NOMO-1 treated with DMSO at 0.1 percent for 48 hours (cell line): Measurements from ENCODE around the gene OR5A1.
"Not testable (repeated sequence)": the region's sequence is repeated elsewhere in the genome, so short reads cannot be mapped to it uniquely, and the experiment has no call there.

Experiments used
- DNase-seq: peaks from one replicate; lab custom pipeline; 2025; ENCODE audit not compliant: unreplicated experiment; lab: John Stamatoyannopoulos, UW

Gene OR5A1

DNA sequence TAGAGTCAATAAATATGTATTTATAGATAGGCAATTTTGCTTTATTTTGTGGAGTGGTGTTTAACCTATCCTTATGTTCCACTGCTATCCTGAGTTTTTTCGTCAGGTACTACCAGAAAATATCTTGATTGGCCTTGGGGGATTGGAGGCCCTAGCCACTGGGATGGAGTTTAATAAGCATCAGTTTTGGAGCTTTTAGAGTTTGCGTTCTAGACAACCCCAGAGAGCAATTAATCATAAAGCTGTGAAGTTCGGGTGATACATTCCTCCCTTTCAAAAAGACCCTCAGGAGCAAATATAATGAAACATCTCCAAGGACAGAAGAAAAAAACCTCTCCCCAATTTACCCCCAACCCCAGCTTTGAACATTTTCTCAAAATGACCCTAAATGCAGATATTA, at the start of gene OR5A1:
TSS of gene OR5A1 (plus strand) at position 301 of the 400 bp plus-strand sequence. CDS start 6,700 bp downstream, outside the sequence.
- DNase-seq: no peak

DNA sequence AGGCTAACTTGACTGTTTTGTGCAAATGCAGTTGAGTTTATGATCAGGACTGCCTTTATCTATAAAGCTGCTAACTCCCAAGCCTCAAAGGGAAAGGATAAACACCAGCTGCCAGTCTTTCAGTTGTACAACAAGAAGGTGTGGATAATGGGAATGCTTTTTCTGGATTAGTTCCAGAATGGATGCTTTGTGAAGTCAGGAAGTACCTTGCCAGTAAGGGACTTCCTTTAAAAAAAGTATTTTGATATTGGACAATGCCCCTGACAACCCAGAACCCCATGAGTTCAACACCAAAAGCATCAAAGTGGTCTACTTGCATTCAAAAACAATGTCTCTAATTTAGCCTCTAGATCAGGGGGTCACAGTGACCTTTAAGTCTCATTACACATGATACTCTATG, 42.1 kb upstream of the OR5A1 start:
- DNase-seq: no peak

DNA sequence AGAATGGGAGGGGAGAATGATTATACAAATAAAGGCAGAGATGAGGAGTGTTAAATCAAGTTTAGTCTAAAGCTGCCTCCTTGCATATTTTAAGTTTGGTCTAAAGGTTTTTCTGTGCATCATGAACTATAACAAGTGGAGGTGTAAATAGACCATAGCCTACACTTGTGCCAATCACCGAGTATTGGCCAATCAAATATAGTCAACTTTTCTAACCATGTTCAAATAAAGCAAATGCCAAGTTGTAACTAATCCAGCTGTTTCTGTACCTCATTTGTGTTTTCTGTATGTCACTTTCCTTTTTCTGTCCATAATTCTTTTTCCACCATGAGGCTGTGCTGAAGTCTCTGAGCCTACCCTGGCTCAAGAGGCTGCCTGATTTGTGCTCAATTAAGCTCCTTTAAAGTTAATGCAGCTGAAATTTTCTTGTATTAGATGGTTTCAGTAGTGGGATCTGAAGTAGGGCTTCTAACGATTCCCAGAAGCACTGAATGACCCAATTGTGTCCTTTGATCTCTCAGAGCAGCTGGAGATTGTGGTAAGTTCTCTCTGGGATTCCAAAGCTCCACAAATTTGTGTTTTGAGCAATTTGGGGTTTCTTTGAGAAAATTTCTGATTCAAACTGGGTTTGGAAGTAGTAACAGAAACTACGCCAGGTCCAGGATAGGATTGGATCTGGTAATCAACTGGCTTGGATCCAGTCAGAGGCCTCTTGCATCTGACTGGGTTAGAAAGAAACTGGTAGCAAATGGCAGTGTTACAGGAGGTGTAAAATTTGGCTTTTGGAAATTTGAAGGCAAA, 35.6 kb upstream of the OR5A1 start:
- DNase-seq: no peak

GRCh38 chr11:59401262-59401552, 35.1 kb upstream of the OR5A1 start:
- no peak for DNase-seq

DNA sequence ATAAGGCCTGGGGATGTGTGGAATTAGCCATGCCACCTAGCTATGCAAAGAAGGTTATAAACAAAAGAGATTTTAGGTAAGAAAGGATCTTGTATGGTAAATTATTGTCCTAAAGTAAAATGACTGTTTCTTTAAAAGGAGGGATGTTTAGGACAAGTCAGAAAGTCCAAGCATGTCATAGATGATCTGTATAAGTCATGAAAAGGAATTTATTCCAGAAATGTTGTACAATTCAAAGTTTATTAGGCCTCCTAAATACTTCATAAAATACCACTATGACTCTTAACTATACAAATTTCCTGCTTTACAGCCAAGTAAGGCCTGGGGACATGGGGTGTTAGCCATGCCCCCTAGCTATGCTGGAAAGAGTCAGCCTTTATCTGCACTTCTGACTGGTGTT, 32.7 kb upstream of the OR5A1 start:
- DNase-seq: no peak

GRCh38 chr11:59413646-59414045, 22.6 kb upstream of the OR5A1 start:
- peak; percentile 98 for DNase-seq

GRCh38 chr11:59415111-59415510, 21.2 kb upstream of the OR5A1 start:
- DNase-seq: peak; percentile 28

DNA sequence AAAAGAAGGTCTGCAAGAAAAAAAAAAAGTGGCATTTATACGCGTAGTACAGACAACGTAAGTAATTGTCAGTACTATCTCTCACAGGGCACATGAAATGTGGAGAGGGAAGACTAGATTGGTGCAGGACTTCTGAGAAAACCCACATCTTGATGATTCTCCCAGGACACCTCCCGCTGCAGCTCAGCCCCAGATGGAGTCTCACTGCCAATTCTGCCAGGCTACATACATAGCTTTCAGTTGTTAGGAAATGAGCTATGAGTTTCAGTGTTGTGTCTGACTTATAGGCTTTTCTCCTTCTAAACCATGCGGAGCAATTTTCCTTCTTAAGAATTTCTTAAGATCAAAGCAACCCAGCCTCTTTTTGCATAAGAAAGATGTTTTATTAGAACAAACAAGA, 19.7 kb upstream of the OR5A1 start:
- DNase-seq: no peak

DNA sequence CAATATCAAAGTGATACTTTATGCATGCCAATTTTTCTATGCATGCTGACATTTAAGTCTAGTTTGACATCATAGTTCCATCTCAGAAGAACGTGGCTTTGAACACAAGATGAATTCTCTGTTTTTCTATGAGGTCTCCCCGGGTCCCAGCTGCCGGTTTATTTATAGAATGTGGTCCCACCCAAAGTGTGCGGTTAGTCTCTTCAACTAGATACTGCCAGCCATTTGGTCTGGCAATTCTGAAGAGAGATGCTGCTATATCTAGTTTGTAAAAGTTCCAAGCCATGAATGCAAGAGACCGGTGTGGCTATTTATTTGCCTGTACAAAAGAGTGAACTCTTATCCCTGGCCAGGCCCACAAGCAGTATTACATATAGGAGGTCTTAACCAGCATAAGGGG, 19.2 kb upstream of the OR5A1 start:
- peak; percentile 19 for DNase-seq

DNA sequence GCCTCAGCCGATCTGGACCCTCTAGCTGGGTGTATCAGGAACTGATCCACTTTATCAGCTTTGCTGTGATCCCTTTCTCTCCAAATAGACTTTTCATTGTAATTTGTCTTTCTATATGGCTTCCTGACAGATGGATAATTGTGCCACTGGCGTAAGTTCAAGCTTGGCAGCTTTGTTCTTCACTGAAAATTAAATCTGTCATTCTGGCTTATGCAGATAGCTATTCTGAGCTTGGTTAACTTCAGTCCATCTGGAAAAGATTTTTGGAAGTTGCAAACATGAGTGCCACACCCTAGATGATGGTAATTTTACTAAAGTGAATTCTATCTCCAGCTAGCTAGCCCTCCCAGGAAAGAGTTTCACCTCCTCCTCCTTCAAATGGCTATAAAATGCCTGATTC, 18.1 kb upstream of the OR5A1 start:
- no peak for DNase-seq

DNA sequence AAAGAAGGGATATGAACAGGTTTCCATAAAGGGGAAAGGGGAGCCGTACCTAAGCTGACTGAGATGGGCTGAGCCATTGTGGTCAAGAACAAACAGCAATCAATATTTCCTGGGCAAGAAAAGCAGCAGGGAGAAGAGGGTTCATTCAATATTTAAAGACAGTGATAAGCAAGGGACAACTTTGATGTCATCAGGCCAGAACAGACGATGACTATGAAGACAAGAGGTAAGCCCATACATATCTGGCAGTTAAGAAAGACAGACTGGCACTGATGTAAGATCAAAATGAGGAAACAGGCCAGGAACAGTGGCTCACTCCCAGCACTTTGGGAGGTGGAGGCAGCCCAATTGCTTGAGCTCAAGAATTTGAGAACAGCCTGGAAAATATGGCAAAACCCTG, 12.4 kb upstream of the OR5A1 start:
- DNase-seq: no peak

GRCh38 chr11:59425131-59425530, 11.1 kb upstream of the OR5A1 start:
- no peak for DNase-seq

GRCh38 chr11:59426361-59427067, 9.8 kb upstream of the OR5A1 start, which contains the start of gene OR5A2:
OR5A2 (minus strand) TSS chr11:59426413; CDS start chr11:59422953, 3,460 bp downstream.
- no peak for DNase-seq

DNA sequence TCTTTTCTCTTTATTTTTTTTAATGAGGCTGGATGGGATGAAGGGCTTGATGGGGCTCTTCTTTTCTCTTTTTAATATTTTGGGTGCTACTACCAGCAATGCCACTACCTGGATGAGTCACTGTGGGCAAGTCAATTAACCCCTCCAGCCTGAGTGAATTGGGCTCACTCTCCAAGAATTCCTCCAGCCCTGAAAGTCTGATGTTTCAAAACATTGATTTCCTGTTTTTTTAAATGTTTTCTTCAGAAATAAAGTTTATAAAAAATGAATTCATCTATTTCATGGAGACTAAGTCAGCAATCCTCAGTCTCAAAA, 9.2 kb upstream of the OR5A1 start:
- DNase-seq: no peak

- DNase-seq: peak; percentile 73
These were observed 6.2 kb upstream of the OR5A1 start for GRCh38 chr11:59429924-59430516.

- DNase-seq: no peak
These were observed 1.5 kb downstream of the OR5A1 start for GRCh38 chr11:59437770-59438169.

GRCh38 chr11:59445624-59446023, 9.4 kb downstream of the OR5A1 start:
- not testable (repeated sequence) for DNase-seq

DNA sequence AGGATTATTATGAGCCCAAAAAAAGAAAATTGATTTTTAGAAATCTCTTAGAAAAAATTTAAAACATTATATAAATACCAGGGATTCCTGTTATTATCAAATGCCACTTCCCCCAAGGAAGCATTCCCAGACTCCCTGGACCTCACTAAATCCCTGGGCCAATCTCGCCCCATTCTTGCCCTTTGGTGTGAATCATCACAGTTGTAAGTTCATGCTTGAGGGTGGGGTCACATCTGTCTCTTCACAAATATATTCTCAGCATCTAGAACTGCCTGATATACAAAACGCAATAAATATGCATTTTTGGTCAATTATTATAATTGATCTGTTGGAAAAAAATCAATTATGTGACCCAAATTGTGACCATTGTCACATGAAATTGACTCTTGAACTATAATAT, 12.2 kb downstream of the OR5A1 start:
- DNase-seq: no peak

GRCh38 chr11:59456661-59457060, 20.4 kb downstream of the OR5A1 start, which contains the start of gene OR4D6:
OR4D6 (plus strand) TSS chr11:59456961; CDS start chr11:59456961, 0 bp downstream.
- DNase-seq: no peak

DNA sequence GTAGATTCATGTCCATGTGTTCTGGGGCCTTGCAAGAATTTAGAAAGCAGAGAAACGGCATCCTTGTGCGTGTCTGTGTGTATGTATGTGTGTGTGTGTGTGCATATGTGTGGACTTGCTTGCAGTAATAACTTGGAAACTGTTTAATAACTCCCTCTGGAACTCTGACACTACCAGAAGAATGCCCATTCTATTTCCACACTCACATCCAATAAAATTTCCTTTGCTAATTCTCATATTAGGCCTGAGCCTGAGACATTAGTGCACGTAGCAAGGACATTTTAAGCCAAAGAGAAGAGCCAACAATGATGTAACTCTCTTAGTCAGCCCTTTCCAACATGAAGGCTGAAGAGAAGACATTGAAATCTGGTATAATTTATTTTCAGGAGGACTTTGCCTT, 23.6 kb downstream of the OR5A1 start:
- DNase-seq: no peak

DNA sequence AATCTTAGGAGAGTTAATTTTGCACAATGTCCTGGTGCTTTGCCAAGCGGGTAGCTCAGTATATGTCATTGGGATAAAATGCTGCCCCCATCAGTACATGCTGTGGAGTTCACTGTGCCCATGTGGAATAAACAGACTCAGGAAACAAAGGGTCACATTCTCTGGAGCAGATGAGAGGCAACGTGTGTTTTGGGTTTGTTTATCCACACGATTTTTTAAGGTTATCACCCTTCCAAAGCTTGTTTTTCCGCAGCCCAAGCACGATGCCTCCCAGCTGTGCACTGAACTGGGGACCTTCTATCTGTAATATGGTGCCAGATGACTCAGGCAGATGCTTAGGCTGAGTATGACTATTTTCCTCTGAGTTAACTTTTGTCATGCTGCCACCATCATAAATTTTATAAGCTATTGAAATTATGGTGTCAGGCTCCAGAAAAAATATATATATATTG, 26.9 kb downstream of the OR5A1 start:
- no peak for DNase-seq

DNA sequence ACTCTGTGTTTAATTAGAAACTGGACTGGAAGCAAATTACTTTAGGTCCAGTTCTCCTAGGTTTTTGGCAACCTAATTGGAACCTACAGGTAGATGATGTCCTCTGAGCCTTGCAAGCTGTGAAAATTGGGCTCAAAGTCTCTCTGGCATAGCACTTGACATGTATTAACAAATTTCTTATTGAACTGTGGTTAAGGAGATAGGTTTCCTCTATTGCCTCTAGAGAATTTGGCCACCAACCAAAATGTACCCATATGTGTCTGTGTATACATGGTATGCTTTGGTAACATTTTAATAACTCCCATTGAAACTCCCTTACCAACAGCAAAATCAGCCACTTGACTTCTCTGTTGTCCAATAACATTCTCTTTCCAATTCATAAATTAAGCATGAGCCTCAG, 36.7 kb downstream of the OR5A1 start, which contains the start of gene OR4D10:
TSS of gene OR4D10 (plus strand) at position 301 of the 400 bp plus-strand sequence. CDS start 4,115 bp downstream, outside the sequence.
- DNase-seq: no peak
